SK-N-SH (cell line): ENCODE data around the gene WDR82. TPM values are rescaled to one million over a fixed set of nuclear protein-coding genes. Genes with fewer than 3 reads are reported as not detected.

Experiments
- CTCF ChIA-PET: fragments of 300-600, 350-600 bp; formaldehyde crosslinking; extraction: SDS; loops from one replicate; lab custom pipeline; 2021; lab: Yijun Ruan, JAX
- POLR2A ChIA-PET: fragments of 350-600 bp; sonication (Branson Sonifier 250); formaldehyde crosslinking; extraction: SDS; loops from one replicate; lab custom pipeline; 2020; ENCODE audit warnings: antibody characterized with exemption, inconsistent platforms; lab: Yijun Ruan, JAX
- DNase-seq: peaks from one replicate; pipeline ENCODE4 v3.0.0; 2012
- H2AFZ ChIP-seq: fragments of 200-600 bp; sonication (generic); 2 replicates; pipeline ENCODE4 v1.8.1; 2016; ENCODE audit warnings: antibody characterized with exemption, mild to moderate bottlenecking, low read depth
- H3F3A ChIP-seq: fragments of 200-600 bp; sonication (generic); replicated peaks from 2 replicates; pipeline ENCODE3; 2016; ENCODE audit warnings: antibody characterized with exemption, mild to moderate bottlenecking; ENCODE audit not compliant: insufficient read depth
- H3K27ac ChIP-seq, 2 experiments: fragments of 200-500 bp in 1 of 2; fragments of 200-600 bp in 1 of 2; sonication (Bioruptor generic) in 1 of 2; sonication (generic), shearing (Covaris generic) in 1 of 2; 2 replicates each; pipeline versions ENCODE4 v1.5.1 to v1.6.1; 2014 to 2016; ENCODE audit warnings: low read depth in 2 of 2, inconsistent platforms in 1 of 2, low read length in 1 of 2, mild to moderate bottlenecking in 1 of 2, mixed read lengths in 1 of 2
- H3K27me3 ChIP-seq: fragments of 200-600 bp; sonication (generic), shearing (Covaris generic); 2 replicates; pipeline ENCODE4 v1.6.1; 2016; ENCODE audit warnings: mixed run types; ENCODE audit not compliant: insufficient read depth
- H3K36me3 ChIP-seq, 2 experiments: fragments of 200-500 bp in 1 of 2; fragments of 200-600 bp in 1 of 2; sonication (Bioruptor generic) in 1 of 2; sonication (generic) in 1 of 2; replicated peaks in 1 of 2; 2 replicates each; pipeline versions ENCODE3 to v1.5.1; 2014 to 2016; ENCODE audit warnings: low read length in 1 of 2, mild to moderate bottlenecking in 1 of 2; ENCODE audit not compliant: insufficient read depth in 2 of 2, control insufficient read depth in 1 of 2
- H3K4me1 ChIP-seq, 2 experiments: fragments of 200-500 bp in 1 of 2; fragments of 200-600 bp in 1 of 2; sonication (Bioruptor generic) in 1 of 2; sonication (generic), shearing (Covaris generic) in 1 of 2; 2 replicates each; pipeline versions ENCODE4 v1.5.1 to v1.6.1; 2014 to 2016; ENCODE audit warnings: low read depth in 1 of 2, low read length in 1 of 2, mixed run types in 1 of 2; ENCODE audit not compliant: insufficient read depth in 2 of 2, control insufficient read depth in 1 of 2
- H3K4me2 ChIP-seq: fragments of 200-600 bp; sonication (generic), shearing (Covaris generic); 2 replicates; pipeline ENCODE4 v1.6.1; 2017; ENCODE audit warnings: mixed run types
- H3K4me3 ChIP-seq, 2 experiments: fragments of 200-500 bp in 1 of 2; fragments of 200-600 bp in 1 of 2; sonication (Bioruptor generic) in 1 of 2; sonication (generic), shearing (Covaris generic) in 1 of 2; 2 replicates each; pipeline versions ENCODE4 v1.5.1 to v1.8.1; 2014 to 2016; ENCODE audit warnings: low read depth in 2 of 2, inconsistent platforms in 1 of 2, low read length in 1 of 2, mild to moderate bottlenecking in 1 of 2, mixed read lengths in 1 of 2, moderate library complexity in 1 of 2
- H3K79me2 ChIP-seq: fragments of 200-600 bp; sonication (generic); 2 replicates; pipeline ENCODE4 v1.8.1; 2017; ENCODE audit warnings: mild to moderate bottlenecking; ENCODE audit not compliant: insufficient read depth
- H3K9ac ChIP-seq: fragments of 200-600 bp; sonication (generic); 2 replicates; pipeline ENCODE4 v1.6.1; 2017; ENCODE audit warnings: mixed run types
- H3K9me2 ChIP-seq: fragments of 200-600 bp; sonication (generic); 2 replicates; pipeline ENCODE4 v1.6.1; 2017; ENCODE audit warnings: mixed run types
- H3K9me3 ChIP-seq: fragments of 200-600 bp; sonication (generic); 2 replicates; pipeline ENCODE4 v1.6.1; 2017; ENCODE audit warnings: mixed run types, mild to moderate bottlenecking, moderate library complexity
- H4K20me1 ChIP-seq: fragments of 200-600 bp; sonication (generic); 2 replicates; pipeline ENCODE4 v1.6.1; 2017; ENCODE audit warnings: mild to moderate bottlenecking, mixed run types; ENCODE audit not compliant: insufficient read depth
- RFX5 ChIP-seq: IDR thresholded peaks from 2 replicates; pipeline ENCODE4 v1.6.1; 2012; ENCODE audit warnings: mild to moderate bottlenecking, improper control_type of control experiment, low read length
- TAF1 ChIP-seq: IDR thresholded peaks from 2 replicates; pipeline ENCODE4 v1.6.1; 2012; ENCODE audit warnings: low read depth, mild to moderate bottlenecking, low read length, moderate library complexity, borderline replicate concordance
- WGBS: methylation state at CpG from one replicate; pipeline ENCODE4 v1.1.6; 2017; ENCODE audit warnings: low lambda C conversion rate; 5-methylcytosine and 5-hydroxymethylcytosine counted together
- polyA plus RNA-seq, 3 experiments: library from polyadenylated mRNA; depleted of rRNA; stranded (reverse); fragments of >200 nt; gene quantifications; 2 replicates each; pipeline ENCODE4 v1.2.3, GENCODE V29; 2012
- small RNA-seq, 7 experiments: library from RNA; depleted of rRNA; stranded (forward); fragments of <200 nt; gene quantifications; one replicate each; pipeline ENCODE3, GENCODE V24; 2012
- TF ChIP-seq, protein P1 (sequence below): fragments of 150-350 bp; IDR thresholded peaks from 2 replicates; pipeline ENCODE4 v1.6.1; 2016; ENCODE audit warnings: mild to moderate bottlenecking, low read depth, low read length

Gene WDR82
- polyA plus RNA-seq, 1 of the 3 experiments (the other 2 are of a cell fraction), result 41.2 TPM

DNA sequence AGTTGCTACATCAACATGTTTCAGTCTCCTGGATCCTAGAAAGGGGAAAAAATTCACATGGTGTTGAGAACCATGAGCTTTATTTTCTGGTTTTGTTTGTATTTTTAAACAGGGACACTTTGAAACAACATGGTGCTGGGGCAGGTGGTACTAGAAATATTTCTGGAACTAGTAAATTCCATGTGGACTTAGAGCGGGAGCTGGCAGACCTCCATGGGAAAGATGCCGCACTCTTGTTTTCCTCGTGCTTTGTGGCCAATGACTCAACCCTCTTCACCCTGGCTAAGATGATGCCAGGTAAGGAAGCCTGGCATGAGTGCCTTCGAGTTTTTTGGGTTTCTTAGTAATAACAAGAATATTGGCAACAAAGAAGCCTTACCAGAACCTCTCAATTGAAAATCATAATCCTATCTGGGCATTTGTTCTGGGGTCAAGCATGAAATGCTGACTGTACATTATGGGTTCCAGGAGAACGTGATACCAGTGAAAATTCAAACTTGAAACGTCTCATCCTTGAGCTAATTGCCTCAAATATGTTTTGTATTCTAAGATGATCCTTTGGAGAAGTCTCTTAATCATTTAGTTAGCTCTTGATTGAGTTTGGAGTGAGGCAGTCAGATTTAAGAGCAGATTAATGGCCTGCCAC is 72.6 kb downstream of the WDR82 start:
- ChIA-PET POLR2A (no interaction called here), CTCF (interaction anchor here (1.2 to 4.2 kb wide), 3 partner anchors 15 to 69 kb away, joined by 3 to 23 read pairs (median 3); no protein-coding TSS in a partner anchor)
- Histone ChIP-seq H3K27ac (no peak overlapping the region), H2AFZ (no peak overlapping the region), H3K9me2 (no peaks in the 10 kb centered on the region), H3K4me3 (no peak overlapping the region), H3K9ac (no peak overlapping the region), H4K20me1 (no peaks in the 10 kb centered on the region), H3K4me1 (no peaks in the 10 kb centered on the region), H3K4me2 (no peak overlapping the region), H3K27me3 (no peaks in the 10 kb centered on the region), H3K79me2 (peaks cover 6% of the 10 kb centered on the region), H3F3A (no peaks in the 10 kb centered on the region), H3K36me3 (peaks cover 82 to 88% of the 10 kb centered on the region in 2 experiments), H3K9me3 (no peaks in the 10 kb centered on the region)
- no peak for TF ChIP-seq TAF1
- TF ChIP-seq, protein P1, sequence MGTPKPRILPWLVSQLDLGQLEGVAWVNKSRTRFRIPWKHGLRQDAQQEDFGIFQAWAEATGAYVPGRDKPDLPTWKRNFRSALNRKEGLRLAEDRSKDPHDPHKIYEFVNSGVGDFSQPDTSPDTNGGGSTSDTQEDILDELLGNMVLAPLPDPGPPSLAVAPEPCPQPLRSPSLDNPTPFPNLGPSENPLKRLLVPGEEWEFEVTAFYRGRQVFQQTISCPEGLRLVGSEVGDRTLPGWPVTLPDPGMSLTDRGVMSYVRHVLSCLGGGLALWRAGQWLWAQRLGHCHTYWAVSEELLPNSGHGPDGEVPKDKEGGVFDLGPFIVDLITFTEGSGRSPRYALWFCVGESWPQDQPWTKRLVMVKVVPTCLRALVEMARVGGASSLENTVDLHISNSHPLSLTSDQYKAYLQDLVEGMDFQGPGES, result no peak
- TF ChIP-seq RFX5, result no peak
- WGBS, result 85% methylated on average over 6 of the region's 6 CpGs
- DNase-seq, result no peak

Small RNAs within 50 kb of the gene (small RNA-seq; reads per million reads assigned to genes)
- gene MIR135A1 (0 to 1.9 (median 0.13) reads per million in 7 experiments), gene MIRLET7G (379 to 26,639 (median 6,248) reads per million in 7 experiments)

Other genes starting within 250 kb of the WDR82 start
- gene DUSP7, start 222.1 kb downstream of the WDR82 start, polyA plus RNA-seq (2012; rRNA removed), result 24.3 and 25.8 TPM in 2 replicates
- gene POC1A, start 124.2 kb downstream of the WDR82 start, polyA plus RNA-seq (2012; rRNA removed), result 9.6 and 11.7 TPM in 2 replicates
- 42.4 and 47.9 TPM in 2 replicates for gene ALAS1, start 80.5 kb downstream of the WDR82 start, polyA plus RNA-seq (2012; rRNA removed)
- gene TLR9, start 53.0 kb downstream of the WDR82 start, polyA plus RNA-seq (2012; rRNA removed), result 0.12 TPM in 1 of 2 replicates, not detected in the other
- 157 and 188 TPM in 2 replicates for gene TWF2, start 39.5 kb downstream of the WDR82 start, polyA plus RNA-seq (2012; rRNA removed)
- 19.2 and 23.9 TPM in 2 replicates for gene PPM1M, start 32.9 kb downstream of the WDR82 start, polyA plus RNA-seq (2012; rRNA removed)
- 16.8 and 18.8 TPM in 2 replicates for gene GLYCTK, start 9.2 kb upstream of the WDR82 start, polyA plus RNA-seq (2012; rRNA removed)
- 5.1 and 6.7 TPM in 2 replicates for gene DNAH1, start 37.7 kb upstream of the WDR82 start, polyA plus RNA-seq (2012; rRNA removed)
- gene BAP1, start 131.4 kb upstream of the WDR82 start, polyA plus RNA-seq (2012; rRNA removed), result 66.5 and 66.8 TPM in 2 replicates
- gene PHF7, start 132.0 kb upstream of the WDR82 start, polyA plus RNA-seq (2012; rRNA removed), result 8.6 and 11.3 TPM in 2 replicates
- gene SEMA3G, start 166.5 kb upstream of the WDR82 start, polyA plus RNA-seq (2012; rRNA removed), result 0.10 and 0.13 TPM in 2 replicates
- gene TNNC1, start 175.4 kb upstream of the WDR82 start, polyA plus RNA-seq (2012; rRNA removed), result 2.6 and 3.0 TPM in 2 replicates
- gene NISCH, start 177.0 kb upstream of the WDR82 start, polyA plus RNA-seq (2012; rRNA removed), result 77.5 and 95.1 TPM in 2 replicates
- 0.03 and 0.05 TPM in 2 replicates for gene STAB1, start 216.7 kb upstream of the WDR82 start, polyA plus RNA-seq (2012; rRNA removed)